HepG2 (cell line): ENCODE data around the gene FIZ1. TPM values are rescaled to one million over a fixed set of nuclear protein-coding genes. Genes with fewer than 3 reads are reported as not detected.
A peak's percentile ranks its signal among the peaks of the same experiment; 100 is the strongest.

Source experiments
- FOXP1 ChIP-seq, 2 experiments: fragments of 450-650 bp in 1 of 2; IDR thresholded peaks; 2 replicates each; pipeline ENCODE4 v1.6.1; 2017 to 2018; ENCODE audit warnings: antibody characterized with exemption in 1 of 2
- NFATC3 ChIP-seq: sonication (generic); formaldehyde crosslinking; IDR thresholded peaks from 2 replicates; pipeline ENCODE4 v1.5.1; 2020; ENCODE audit warnings: mild to moderate bottlenecking, missing genetic modification reagents
- PHB2 ChIP-seq: fragments of 450-650 bp; IDR thresholded peaks from 2 replicates; pipeline ENCODE4 v1.6.1; 2018; ENCODE audit not compliant: partially characterized antibody
- RFX1 ChIP-seq: fragments of 450-650 bp; IDR thresholded peaks from 2 replicates; pipeline ENCODE4 v1.6.1; 2017
- XBP1 ChIP-seq: sonication (generic); formaldehyde crosslinking; IDR thresholded peaks from 2 replicates; pipeline ENCODE4 v1.5.0; 2020; ENCODE audit warnings: missing genetic modification reagents
- ZFP82 ChIP-seq: sonication (generic); formaldehyde crosslinking; IDR thresholded peaks from 2 replicates; pipeline ENCODE4 v1.5.1; 2020; ENCODE audit warnings: mild to moderate bottlenecking, missing genetic modification reagents, borderline replicate concordance
- ZNF234 ChIP-seq: sonication (generic); formaldehyde crosslinking; conservative IDR thresholded peaks from 2 replicates; pipeline ENCODE4 v1.5.1; 2020; ENCODE audit warnings: mild to moderate bottlenecking, missing genetic modification reagents
- ZNF251 ChIP-seq: sonication (generic); formaldehyde crosslinking; IDR thresholded peaks from 2 replicates; pipeline ENCODE4 v1.9.0; 2021; ENCODE audit warnings: mild to moderate bottlenecking, missing genetic modification reagents
- ZNF598 ChIP-seq: sonication (generic); formaldehyde crosslinking; IDR thresholded peaks from 2 replicates; pipeline ENCODE4 v1.5.1; 2020; ENCODE audit warnings: mild to moderate bottlenecking, missing genetic modification reagents, borderline replicate concordance
- ZSCAN29 ChIP-seq: sonication (generic); formaldehyde crosslinking; conservative IDR thresholded peaks from 2 replicates; pipeline ENCODE4 v1.4.0; 2020; ENCODE audit warnings: mild to moderate bottlenecking, missing genetic modification reagents
- polyA plus RNA-seq, 8 experiments: library from polyadenylated mRNA; depleted of rRNA in 3 of 8; stranded (reverse) in 7 of 8; unstranded in 1 of 8; fragments of >200 nt; fragmentation: Illumina TruSeq in 4 of 8; extraction: Trizol in 4 of 8; gene quantifications; 2 replicates each; pipeline versions ENCODE4 v1.2.1 to v1.2.3, GENCODE V29; 2011 to 2016; ENCODE audit warnings: low read depth in 4 of 8, missing spikeins in 1 of 8, mixed read lengths in 1 of 8; ENCODE audit not compliant: insufficient read depth in 1 of 8
- total RNA-seq, 5 experiments: library from RNA; depleted of rRNA; stranded (reverse); fragments of >200 nt; fragmentation: Illumina TruSeq; extraction: Trizol; gene quantifications; 2 replicates each; pipeline ENCODE4 v1.2.3, GENCODE V29; 2016; ENCODE audit warnings: low read depth in 1 of 5
- TF ChIP-seq, protein P1 (sequence below): sonication (generic); formaldehyde crosslinking; IDR thresholded peaks from 2 replicates; pipeline ENCODE4 v1.4.0; 2020; ENCODE audit warnings: missing genetic modification reagents, borderline replicate concordance

Gene FIZ1
- total and polyA plus RNA-seq, 2 of the 13 experiments (the other 11 are each of a cell fraction or from before 2014, with no cell fraction given), result 3.6 to 5.9 TPM

DNA sequence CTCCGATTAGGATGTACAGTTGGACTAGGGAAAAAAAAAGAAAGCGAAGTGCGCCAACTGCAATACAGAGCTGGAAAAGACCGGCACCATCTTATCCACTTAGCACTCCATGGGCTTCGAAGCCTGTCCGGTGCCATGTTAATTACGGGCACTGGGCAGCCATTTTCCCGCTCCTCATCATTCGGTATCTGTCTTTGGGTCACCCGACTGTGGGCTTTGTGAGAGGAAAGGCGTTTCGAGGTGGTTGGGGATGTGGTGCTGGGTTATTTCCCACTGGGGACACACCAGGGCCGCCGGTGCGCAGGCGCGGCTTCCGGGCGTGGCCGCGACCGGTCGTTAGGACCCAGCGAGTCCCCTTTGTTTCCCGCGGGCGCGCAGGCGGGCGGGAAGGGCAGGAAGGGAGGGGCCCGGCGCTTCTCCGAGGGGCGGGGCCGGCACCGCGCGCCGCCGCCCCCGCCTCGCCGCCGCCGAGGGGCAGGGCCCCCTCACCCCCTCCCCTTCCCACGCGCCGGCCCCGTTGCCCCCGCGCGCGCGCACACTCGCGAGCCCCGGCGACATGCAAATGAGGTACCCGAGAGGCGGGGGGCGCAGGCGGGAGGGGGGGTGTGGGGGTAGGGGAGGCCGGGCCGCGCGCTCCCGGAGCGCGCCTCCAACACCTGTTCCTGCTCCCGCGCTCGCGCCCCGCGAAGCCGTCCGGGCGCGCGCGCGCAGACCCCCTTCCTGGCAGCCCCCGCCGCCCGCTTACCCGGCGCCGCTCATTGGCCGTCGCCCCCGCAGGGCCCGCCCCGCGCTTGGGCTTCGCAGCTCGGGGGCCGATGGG lies 735 bp upstream of the FIZ1 start, which contains the start of gene ZNF524 (continued):
- TF ChIP-seq ZFP82 (CRISPR knock-in tag) (no peak), ZNF234 (CRISPR knock-in tag) (no peak), ZNF251 (CRISPR knock-in tag) (no peak), ZNF598 (CRISPR knock-in tag) (no peak), NFATC3 (CRISPR knock-in tag) (no peak), FOXP1 (IDR thresholded peaks at IDR 0.05) (no peak), FOXP1 (CRISPR knock-in tag; IDR thresholded peaks at IDR 0.05) (no peak), ZSCAN29 (0 out of 2 replicates have a peak, but pooled peaks have one; percentile 69), XBP1 (no peak), PHB2 (no peak), RFX1 (no peak)
- TF ChIP-seq, protein P1, sequence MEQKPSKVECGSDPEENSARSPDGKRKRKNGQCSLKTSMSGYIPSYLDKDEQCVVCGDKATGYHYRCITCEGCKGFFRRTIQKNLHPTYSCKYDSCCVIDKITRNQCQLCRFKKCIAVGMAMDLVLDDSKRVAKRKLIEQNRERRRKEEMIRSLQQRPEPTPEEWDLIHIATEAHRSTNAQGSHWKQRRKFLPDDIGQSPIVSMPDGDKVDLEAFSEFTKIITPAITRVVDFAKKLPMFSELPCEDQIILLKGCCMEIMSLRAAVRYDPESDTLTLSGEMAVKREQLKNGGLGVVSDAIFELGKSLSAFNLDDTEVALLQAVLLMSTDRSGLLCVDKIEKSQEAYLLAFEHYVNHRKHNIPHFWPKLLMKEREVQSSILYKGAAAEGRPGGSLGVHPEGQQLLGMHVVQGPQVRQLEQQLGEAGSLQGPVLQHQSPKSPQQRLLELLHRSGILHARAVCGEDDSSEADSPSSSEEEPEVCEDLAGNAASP (CRISPR knock-in tag), result 0 out of 2 replicates have a peak, but pooled peaks have one; percentile 8
